Naive thymus-derived CD8-positive, alpha-beta T cell (primary cell): Measurements from ENCODE around the gene GP2. TPM values are rescaled to one million over a fixed set of nuclear protein-coding genes. Genes with fewer than 3 reads are reported as not detected.

ENCODE experiments used
- ATAC-seq, 2 donors: fragments of 150-1000 bp; cut with Tn5 transposase in 1 of 2; sonication (Bioruptor Pico), chemical (Tn5 transposase) in 1 of 2; 1 replicate in 1 of 2; 2 replicates in 1 of 2; pipeline ENCODE4 v1.10.0; 2021; ENCODE audit warnings: mild to moderate bottlenecking in 2 of 2, moderate library complexity in 2 of 2
- POLR2A ChIA-PET: fragments of 350-600 bp; sonication (Branson Sonifier 250); formaldehyde crosslinking; loops from one replicate; lab custom pipeline; 2021; ENCODE audit warnings: antibody characterized with exemption; lab: Charles Lee
- DNase-seq, 10 donors: peaks; one replicate each; pipeline versions ENCODE4 v3.0.0 to v3.0.0-alpha.2; 2020 to 2022
- H3K27ac Mint-ChIP-seq, 10 donors: one replicate each; pipeline ENCODE4 v1.8.0; 2020 to 2022; ENCODE audit warnings: mild to moderate bottlenecking in 10 of 10, mixed read lengths in 10 of 10, moderate library complexity in 4 of 10, inconsistent platforms in 1 of 10
- H3K27me3 Mint-ChIP-seq, 5 donors: one replicate each; pipeline ENCODE4 v1.8.0; 2021 to 2022; ENCODE audit warnings: mixed read lengths in 5 of 5
- H3K36me3 Mint-ChIP-seq, 3 donors: one replicate each; pipeline ENCODE4 v1.8.0; 2020 to 2022; ENCODE audit warnings: mixed read lengths in 3 of 3, mild to moderate bottlenecking in 2 of 3, inconsistent platforms in 1 of 3
- H3K4me1 Mint-ChIP-seq, 4 donors: one replicate each; pipeline ENCODE4 v1.8.0; 2021 to 2022; ENCODE audit warnings: mixed read lengths in 4 of 4
- H3K4me3 Mint-ChIP-seq, 10 donors: one replicate each; pipeline ENCODE4 v1.8.0; 2020 to 2022; ENCODE audit warnings: mild to moderate bottlenecking in 10 of 10, mixed read lengths in 10 of 10, moderate library complexity in 6 of 10, inconsistent platforms in 1 of 10
- H3K9me3 Mint-ChIP-seq, 9 donors: one replicate each; pipeline ENCODE4 v1.8.0; 2020 to 2022; ENCODE audit warnings: mixed read lengths in 9 of 9, mild to moderate bottlenecking in 3 of 9, inconsistent platforms in 1 of 9, moderate library complexity in 1 of 9
- polyA plus RNA-seq, 3 donors: library from polyadenylated mRNA; unstranded; fragments of 300-500 nt; fragmentation: Illumina TruSeq; gene quantifications; one replicate each; pipeline ENCODE4 v1.2.3, GENCODE V29; 2021
- total RNA-seq, 8 experiments: library from RNA in 2 of 8; stranded (reverse) in 2 of 8; gene quantifications; one replicate each; pipeline ENCODE4 v1.2.3 and lab custom pipeline; 2021 to 2026

The GP2 gene
- total RNA-seq (not detected), polyA plus RNA-seq (not detected), total RNA-seq (lab: John Stamatoyannopoulos, UW) (0 to 0.09 (median 0) reads per million in 6 experiments)

DNA sequence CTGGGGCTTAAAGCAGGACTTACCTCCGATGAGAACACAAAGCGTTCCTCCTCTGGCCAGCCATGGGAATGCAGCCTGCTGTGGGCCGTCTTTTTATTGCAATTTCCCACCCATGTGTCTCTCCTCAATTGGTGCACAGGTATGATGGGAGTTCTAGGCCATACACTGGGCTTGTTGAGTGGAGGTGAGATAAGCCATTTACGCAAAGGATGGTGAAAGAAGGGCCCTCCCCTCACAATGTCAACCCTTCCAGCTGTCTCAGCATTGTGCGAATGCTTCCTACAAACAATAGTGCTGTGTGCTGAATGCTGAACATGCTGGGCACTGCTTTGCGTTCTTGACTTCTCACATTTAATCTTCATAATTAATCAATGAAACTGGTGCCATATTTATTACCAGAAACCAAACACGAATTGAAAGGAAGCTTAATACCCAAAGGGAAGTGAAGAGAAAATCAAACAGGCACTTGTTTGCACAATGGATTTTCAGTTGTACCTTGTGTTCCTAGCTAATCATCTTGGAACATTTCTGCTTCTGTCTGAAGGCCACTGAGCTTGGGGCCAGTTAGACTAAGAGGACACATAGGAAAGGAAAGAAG is at the start of gene GP2:
Gene GP2 (minus strand): TSS at position 70 of the 598 bp plus-strand sequence. CDS start 1,082 bp downstream, outside the sequence.
- H3K4me1 Mint-ChIP-seq = no peaks in the 10 kb centered on the region
- peaks cover 0 to 17% (median 0%) of the 10 kb centered on the region in 9 donors for H3K9me3 Mint-ChIP-seq
- H3K27me3 Mint-ChIP-seq = peaks cover 0 to 10% (median 3%) of the 10 kb centered on the region in 5 donors
- no peak within 1 kb of the TSS for H3K4me3 Mint-ChIP-seq
- DNase-seq (no peak), ATAC-seq (no peak)
- POLR2A ChIA-PET = no interaction called here
- no peak within 1 kb of the TSS for H3K27ac Mint-ChIP-seq
- H3K36me3 Mint-ChIP-seq = no peaks in the 10 kb centered on the region

DNA sequence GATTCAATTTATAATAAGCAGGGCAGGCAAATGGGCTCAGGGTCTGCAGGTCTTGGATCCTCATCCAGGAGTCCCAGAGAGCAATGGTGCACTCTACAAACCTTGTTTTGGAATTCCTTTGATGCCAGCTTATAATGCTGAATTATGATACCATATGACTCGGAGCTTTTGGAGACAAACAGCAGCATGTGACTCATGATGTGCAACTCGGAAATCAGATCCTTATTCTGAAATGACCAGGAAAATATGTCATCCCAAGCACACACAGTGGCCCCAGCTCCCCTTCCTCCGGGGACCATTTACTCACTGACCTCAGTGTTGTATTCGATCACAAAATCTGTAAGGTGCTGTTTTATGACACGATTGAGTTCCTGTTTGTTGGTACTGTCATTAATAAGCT is 45.4 kb upstream of the GP2 start:
- DNase-seq (no peak), ATAC-seq (no peak)
- Mint-ChIP-seq H3K27ac (no peak overlapping the region), H3K27me3 (peaks cover 0 to 28% (median 20%) of the 10 kb centered on the region in 5 donors), H3K9me3 (no peaks in the 10 kb centered on the region), H3K4me1 (no peaks in the 10 kb centered on the region), H3K4me3 (no peak overlapping the region), H3K36me3 (no peaks in the 10 kb centered on the region)
- POLR2A ChIA-PET = no interaction called here

DNA sequence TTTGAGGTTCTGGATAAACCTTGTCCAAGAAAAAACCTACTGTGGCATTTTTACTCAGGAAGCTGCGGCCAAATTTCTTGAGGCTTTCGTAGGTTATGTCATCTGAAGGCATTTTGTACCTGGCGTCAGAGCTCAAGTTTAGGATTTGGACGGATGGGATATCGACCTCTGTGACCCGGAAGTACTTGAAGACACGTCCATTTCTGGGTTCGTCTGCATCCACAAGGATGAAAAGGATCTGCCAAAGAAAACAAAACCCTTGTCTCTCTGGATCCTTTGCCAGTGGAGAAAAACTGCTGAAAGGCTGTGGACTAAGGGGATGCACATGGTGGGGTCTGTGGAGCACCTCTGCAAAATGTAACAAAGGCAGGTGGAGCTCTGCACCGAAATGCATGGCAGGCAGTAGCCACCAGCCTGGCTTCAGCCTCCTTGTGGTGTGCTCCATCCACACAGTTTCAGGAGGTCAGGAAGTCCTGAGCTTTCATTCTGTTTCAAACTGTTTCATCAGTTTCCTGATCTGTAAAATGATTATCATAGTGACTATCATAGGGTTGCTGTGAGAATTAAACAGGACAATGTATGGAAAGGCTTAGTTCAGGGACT is 42.2 kb upstream of the GP2 start:
- peaks cover 0 to 2% (median 0%) of the 10 kb centered on the region in 9 donors for H3K9me3 Mint-ChIP-seq
- no peak overlapping the region for H3K4me3 Mint-ChIP-seq
- peaks cover 2 to 25% (median 20%) of the 10 kb centered on the region in 5 donors for H3K27me3 Mint-ChIP-seq
- peaks cover 0 to 2% (median 0%) of the 10 kb centered on the region in 4 donors for H3K4me1 Mint-ChIP-seq
- DNase-seq (no peak), ATAC-seq (no peak)
- POLR2A ChIA-PET = no interaction called here
- H3K36me3 Mint-ChIP-seq = no peaks in the 10 kb centered on the region
- no peak overlapping the region for H3K27ac Mint-ChIP-seq

DNA sequence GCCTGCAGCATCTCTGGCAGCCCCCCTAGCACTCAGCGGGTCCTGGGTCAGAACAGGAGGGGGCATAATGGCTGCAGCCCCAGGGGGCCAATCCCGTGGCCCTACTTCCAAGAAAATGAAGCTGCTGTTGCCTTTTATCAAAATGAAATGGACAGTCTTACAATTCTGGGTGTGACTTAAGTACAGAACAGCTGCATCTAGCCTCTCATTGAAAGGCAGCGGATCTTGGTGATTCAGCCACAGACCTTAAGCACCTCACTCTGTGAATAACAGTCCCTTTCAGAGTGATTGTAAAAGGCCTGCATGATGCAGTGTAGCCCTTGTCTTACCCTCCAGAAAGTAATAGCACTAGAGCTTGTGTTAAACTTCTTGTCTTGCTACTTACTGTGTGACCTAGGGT is 36.7 kb upstream of the GP2 start:
- peaks cover 0 to 2% (median 0%) of the 10 kb centered on the region in 9 donors for H3K9me3 Mint-ChIP-seq
- no peak for ATAC-seq
- H3K4me3 Mint-ChIP-seq = no peak overlapping the region
- DNase-seq = no peak
- peaks cover 0 to 2% (median 0%) of the 10 kb centered on the region in 4 donors for H3K4me1 Mint-ChIP-seq
- H3K27me3 Mint-ChIP-seq = peaks cover 8 to 29% (median 22%) of the 10 kb centered on the region in 5 donors
- H3K36me3 Mint-ChIP-seq = no peaks in the 10 kb centered on the region
- POLR2A ChIA-PET = no interaction called here
- no peak overlapping the region for H3K27ac Mint-ChIP-seq

DNA sequence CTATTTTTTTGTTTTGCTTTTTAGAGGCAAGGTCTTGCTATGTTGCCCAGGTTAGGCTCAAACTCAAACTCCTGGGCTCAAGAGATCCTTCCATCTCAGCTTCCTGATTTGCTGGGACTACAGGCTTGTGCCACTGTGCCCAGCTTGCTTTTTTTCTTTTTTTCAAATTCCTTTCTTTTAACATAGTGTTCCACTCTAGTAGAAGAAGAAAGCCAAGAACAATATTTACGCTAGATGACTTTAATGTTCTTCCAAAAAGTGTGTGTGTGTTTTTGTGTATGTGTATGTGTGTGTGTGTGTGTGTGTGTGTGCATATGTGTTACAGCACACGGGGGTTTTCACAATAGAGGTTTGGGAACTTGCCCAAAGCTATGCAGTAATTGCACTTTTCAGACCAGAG is 35.9 kb upstream of the GP2 start:
- Mint-ChIP-seq H3K27ac (no peak overlapping the region), H3K4me3 (no peak overlapping the region), H3K36me3 (no peaks in the 10 kb centered on the region), H3K9me3 (peaks cover 0 to 2% (median 0%) of the 10 kb centered on the region in 9 donors), H3K4me1 (peaks cover 0 to 2% (median 0%) of the 10 kb centered on the region in 4 donors), H3K27me3 (peaks cover 8 to 26% (median 20%) of the 10 kb centered on the region in 5 donors)
- no peak for DNase-seq
- POLR2A ChIA-PET = no interaction called here
- ATAC-seq = no peak

GRCh38 chr16:20359997-20360396 is 32.7 kb upstream of the GP2 start:
- no peak for ATAC-seq
- H3K27ac Mint-ChIP-seq = no peak overlapping the region
- no peak overlapping the region for H3K4me3 Mint-ChIP-seq

DNA sequence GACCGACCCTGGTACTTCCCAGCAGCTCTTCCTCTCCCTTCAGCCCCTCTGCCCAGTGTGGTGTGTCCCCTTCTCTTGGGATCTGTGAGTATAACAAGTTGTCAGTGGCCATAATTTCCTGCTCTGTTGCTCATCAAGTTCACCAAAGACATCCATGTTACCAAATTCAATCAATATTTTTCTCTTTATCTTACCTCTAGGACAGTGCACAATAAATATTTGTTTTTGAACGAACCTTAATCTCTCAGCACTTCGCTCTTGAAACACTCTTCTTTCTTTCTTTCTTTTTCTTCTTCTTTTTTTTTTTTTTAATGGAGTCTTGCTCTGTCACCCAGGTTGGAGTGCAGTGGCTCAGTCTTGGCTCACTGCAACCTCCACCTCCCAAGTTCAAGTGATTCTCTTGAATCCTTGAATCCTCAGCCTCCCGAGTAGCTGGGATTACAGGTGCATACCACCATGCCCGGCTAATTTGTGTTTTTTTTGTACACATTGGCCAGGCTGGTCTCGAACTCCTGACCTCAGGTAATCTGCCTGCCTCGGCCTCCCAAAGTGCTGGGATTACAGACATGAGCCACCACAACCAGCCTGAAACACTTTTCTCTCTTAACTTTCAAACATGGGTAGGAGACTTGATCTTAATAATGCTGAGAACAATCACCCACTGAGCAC is 27.9 kb upstream of the GP2 start:
- peaks cover 10 to 29% (median 17%) of the 10 kb centered on the region in 5 donors for H3K27me3 Mint-ChIP-seq
- H3K27ac Mint-ChIP-seq = peak overlapping the region in 1 of 10 donors; percentile 4
- DNase-seq = no peak
- no peaks in the 10 kb centered on the region for H3K4me1 Mint-ChIP-seq
- no peak for ATAC-seq
- peaks cover 0 to 6% (median 0%) of the 10 kb centered on the region in 9 donors for H3K9me3 Mint-ChIP-seq
- H3K36me3 Mint-ChIP-seq = no peaks in the 10 kb centered on the region
- H3K4me3 Mint-ChIP-seq = no peak overlapping the region
- POLR2A ChIA-PET = no interaction called here

More at GRCh38 chr16:20359997-20360396, 32.7 kb upstream of the GP2 start:
- Mint-ChIP-seq H3K4me1 (no peaks in the 10 kb centered on the region), H3K27me3 (peaks cover 12 to 41% (median 18%) of the 10 kb centered on the region in 5 donors), H3K36me3 (no peaks in the 10 kb centered on the region), H3K9me3 (no peaks in the 10 kb centered on the region)
- no peak for DNase-seq
- POLR2A ChIA-PET = no interaction called here

DNA sequence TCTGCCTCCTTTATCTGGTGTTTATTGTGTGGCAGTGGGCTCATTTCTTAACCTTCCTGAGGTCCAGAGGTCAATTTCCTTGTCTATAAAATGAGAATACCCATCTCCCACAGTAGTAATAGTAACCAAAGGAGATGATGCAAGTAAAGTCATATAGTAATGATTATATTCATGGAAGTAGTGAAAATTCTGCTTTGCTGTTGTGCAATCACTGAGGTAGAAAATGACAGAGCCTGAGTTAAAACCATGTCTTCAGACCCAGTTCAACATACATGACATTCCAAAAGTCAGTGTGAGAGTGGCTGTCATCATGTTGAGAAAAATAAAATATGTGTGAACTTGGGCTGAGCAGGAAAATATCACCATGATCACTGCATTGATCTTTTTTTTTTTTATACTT is 26.1 kb upstream of the GP2 start:
- H3K27me3 Mint-ChIP-seq = peaks cover 7 to 29% (median 14%) of the 10 kb centered on the region in 5 donors
- H3K27ac Mint-ChIP-seq = no peak overlapping the region
- no peaks in the 10 kb centered on the region for H3K4me1 Mint-ChIP-seq
- no peak for DNase-seq
- H3K4me3 Mint-ChIP-seq = no peak overlapping the region
- H3K9me3 Mint-ChIP-seq = peaks cover 0 to 6% (median 0%) of the 10 kb centered on the region in 9 donors
- POLR2A ChIA-PET = no interaction called here
- no peaks in the 10 kb centered on the region for H3K36me3 Mint-ChIP-seq
- ATAC-seq = no peak

- Mint-ChIP-seq H3K4me1 (no peaks in the 10 kb centered on the region), H3K27me3 (peaks cover 7 to 27% (median 14%) of the 10 kb centered on the region in 5 donors), H3K36me3 (no peaks in the 10 kb centered on the region), H3K9me3 (peaks cover 0 to 6% (median 0%) of the 10 kb centered on the region in 9 donors), H3K27ac (no peak within 1 kb of the TSS), H3K4me3 (no peak within 1 kb of the TSS)
- DNase-seq = no peak
- ATAC-seq = no peak
- POLR2A ChIA-PET = no interaction called here
Measured at GRCh38 chr16:20352615-20353014, 25.3 kb upstream of the GP2 start, which contains the start of gene UMOD. TSS of gene UMOD (minus strand) at chr16:20352715. CDS start at chr16:20350737, 1,978 bp downstream.

DNA sequence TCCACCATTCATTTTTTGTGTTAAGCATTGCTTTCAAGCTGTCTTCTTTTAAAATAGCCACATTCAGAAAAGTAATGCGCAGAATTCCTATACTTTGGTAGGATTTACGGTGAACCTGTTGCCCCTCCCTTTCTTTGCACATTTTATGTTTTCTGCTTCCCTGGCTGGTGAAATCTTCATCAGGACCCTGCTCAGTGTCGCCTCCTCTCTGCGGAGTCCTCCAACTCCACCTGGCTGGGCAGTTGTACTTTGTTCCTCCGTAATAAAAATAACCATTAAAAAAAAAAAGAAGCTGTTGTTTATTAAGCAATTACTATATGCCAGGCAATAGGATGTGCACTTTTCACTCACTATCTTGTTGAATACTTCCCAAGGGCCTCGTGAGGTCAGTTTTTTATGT is 22.3 kb upstream of the GP2 start:
- ATAC-seq (no peak), DNase-seq (no peak)
- POLR2A ChIA-PET = no interaction called here
- Mint-ChIP-seq H3K27ac (no peak overlapping the region), H3K4me3 (no peak overlapping the region), H3K4me1 (no peaks in the 10 kb centered on the region), H3K27me3 (peaks cover 0 to 11% (median 4%) of the 10 kb centered on the region in 5 donors), H3K9me3 (peaks cover 0 to 6% (median 0%) of the 10 kb centered on the region in 9 donors), H3K36me3 (no peaks in the 10 kb centered on the region)

DNA sequence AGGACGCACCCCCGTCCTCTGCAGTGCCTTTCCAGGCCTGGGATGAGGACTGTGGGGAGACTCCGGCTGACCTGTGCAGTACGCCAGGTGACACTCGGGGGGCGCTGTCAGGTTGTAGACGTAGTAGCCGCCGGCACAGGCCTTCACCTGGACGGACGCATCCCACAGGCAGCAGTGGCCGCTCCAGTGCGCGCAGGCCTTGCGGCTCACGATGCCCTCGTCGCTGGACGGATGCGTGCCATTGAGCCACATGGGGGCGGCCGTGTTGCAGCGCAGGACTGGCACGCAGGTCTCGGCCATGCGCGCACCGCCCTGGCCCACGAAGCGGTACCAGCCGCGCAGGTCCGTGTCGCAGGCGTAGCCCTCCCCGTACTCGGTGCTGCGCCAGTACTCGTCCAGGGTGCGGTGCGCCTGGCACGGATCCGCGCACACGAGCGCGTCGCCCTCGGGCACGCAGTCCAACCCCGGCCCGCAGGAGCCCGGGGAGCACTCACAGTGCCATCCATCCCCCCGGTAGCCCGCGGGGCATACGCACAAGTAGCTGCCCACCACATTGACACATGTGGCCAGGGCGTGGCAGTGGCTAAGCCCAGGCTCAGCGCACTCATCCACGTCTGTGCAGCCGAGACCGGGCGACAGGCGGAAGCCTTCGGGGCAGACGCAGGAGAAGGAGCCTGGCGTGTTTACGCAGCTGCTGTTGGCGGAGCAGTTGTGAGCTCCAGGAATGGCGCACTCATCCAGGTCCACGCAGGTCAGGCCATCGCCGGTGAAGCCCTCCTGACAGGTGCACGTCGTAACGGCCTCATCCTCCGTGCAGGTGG is 21.3 kb upstream of the GP2 start:
- no peak for DNase-seq
- peaks cover 0 to 11% (median 4%) of the 10 kb centered on the region in 5 donors for H3K27me3 Mint-ChIP-seq
- POLR2A ChIA-PET = no interaction called here
- no peaks in the 10 kb centered on the region for H3K9me3 Mint-ChIP-seq
- H3K4me1 Mint-ChIP-seq = no peaks in the 10 kb centered on the region
- ATAC-seq = no peak
- H3K36me3 Mint-ChIP-seq = no peaks in the 10 kb centered on the region
- H3K27ac Mint-ChIP-seq = no peak overlapping the region
- H3K4me3 Mint-ChIP-seq = no peak overlapping the region

GRCh38 chr16:20347666-20348364 is 20.5 kb upstream of the GP2 start:
- Mint-ChIP-seq H3K4me1 (no peaks in the 10 kb centered on the region), H3K27ac (no peak overlapping the region), H3K9me3 (no peaks in the 10 kb centered on the region), H3K27me3 (peaks cover 0 to 11% (median 4%) of the 10 kb centered on the region in 5 donors), H3K4me3 (no peak overlapping the region), H3K36me3 (no peaks in the 10 kb centered on the region)
- POLR2A ChIA-PET = no interaction called here
- DNase-seq = no peak
- ATAC-seq = no peak
